Measurements from ENCODE around the gene RALGPS2.

DNA sequence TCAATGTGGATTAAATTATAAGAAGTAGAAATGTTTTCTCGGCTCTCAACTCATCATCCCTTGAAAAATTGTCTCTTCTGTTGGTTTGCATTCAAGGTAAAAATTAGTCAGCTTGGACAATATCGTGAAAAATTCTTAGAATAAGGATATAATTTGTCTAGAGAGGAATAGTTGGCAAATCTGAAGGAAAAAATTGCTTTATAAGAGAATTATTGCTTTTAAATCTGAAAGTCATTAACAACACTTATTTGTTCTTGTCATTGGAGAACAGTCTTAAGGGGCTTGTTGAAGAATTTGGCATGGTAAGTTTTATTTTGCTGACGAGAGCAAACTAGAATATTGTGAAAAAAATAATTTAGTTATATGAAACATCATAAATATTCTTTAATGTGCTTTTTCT, 119.4 kb downstream of the RALGPS2 start:
- TF ChIP-seq, protein P1, sequence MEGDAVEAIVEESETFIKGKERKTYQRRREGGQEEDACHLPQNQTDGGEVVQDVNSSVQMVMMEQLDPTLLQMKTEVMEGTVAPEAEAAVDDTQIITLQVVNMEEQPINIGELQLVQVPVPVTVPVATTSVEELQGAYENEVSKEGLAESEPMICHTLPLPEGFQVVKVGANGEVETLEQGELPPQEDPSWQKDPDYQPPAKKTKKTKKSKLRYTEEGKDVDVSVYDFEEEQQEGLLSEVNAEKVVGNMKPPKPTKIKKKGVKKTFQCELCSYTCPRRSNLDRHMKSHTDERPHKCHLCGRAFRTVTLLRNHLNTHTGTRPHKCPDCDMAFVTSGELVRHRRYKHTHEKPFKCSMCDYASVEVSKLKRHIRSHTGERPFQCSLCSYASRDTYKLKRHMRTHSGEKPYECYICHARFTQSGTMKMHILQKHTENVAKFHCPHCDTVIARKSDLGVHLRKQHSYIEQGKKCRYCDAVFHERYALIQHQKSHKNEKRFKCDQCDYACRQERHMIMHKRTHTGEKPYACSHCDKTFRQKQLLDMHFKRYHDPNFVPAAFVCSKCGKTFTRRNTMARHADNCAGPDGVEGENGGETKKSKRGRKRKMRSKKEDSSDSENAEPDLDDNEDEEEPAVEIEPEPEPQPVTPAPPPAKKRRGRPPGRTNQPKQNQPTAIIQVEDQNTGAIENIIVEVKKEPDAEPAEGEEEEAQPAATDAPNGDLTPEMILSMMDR (conservative IDR thresholded peaks at IDR 0.05; ENCODE audit: low read depth, low read length) = no peak
- no peak for TF ChIP-seq EZH2 (IDR thresholded peaks at IDR 0.05; ENCODE audit: low read length, unreplicated experiment)
- no peak for TF ChIP-seq EZH2phosphoT487 (IDR thresholded peaks at IDR 0.05; ENCODE audit: borderline replicate concordance, low read length)

Data from PC-3 (cell line).